Right cardiac atrium (tissue), 5 donors: ENCODE measurements around the gene ADGRL1. TPM values are rescaled to one million over a fixed set of nuclear protein-coding genes. Genes with fewer than 3 reads are reported as not detected.
"Not testable (repeated sequence)": the region's sequence is repeated elsewhere in the genome, so short reads cannot be mapped to it uniquely, and the experiment has no call there.

Source experiments
- ATAC-seq, 2 donors: fragments of 200-7000 bp; cut with Tn5 transposase; one replicate each; pipeline versions ENCODE4 v1.8.0 to v1.9.1; 2020; ENCODE audit warnings: moderate library complexity in 2 of 2, mild to moderate bottlenecking in 1 of 2
- DNase-seq, 3 donors: peaks; one replicate each; pipeline ENCODE4 v3.0.0-alpha.2; 2020
- H3K27ac ChIP-seq: one replicate; pipeline ENCODE4 v1.5.1; 2013; ENCODE audit warnings: mild to moderate bottlenecking, low read length, control low read depth, moderate library complexity
- H3K27me3 ChIP-seq: one replicate; pipeline ENCODE4 v1.6.1; 2013; ENCODE audit not compliant: control insufficient read depth, insufficient read depth
- H3K4me1 ChIP-seq: one replicate; pipeline ENCODE4 v1.6.1; 2013; ENCODE audit warnings: low read length; ENCODE audit not compliant: control insufficient read depth, insufficient read depth
- H3K4me3 ChIP-seq: one replicate; pipeline ENCODE4 v1.5.1; 2013; ENCODE audit warnings: low read length, control low read depth
- H3K9me3 ChIP-seq: one replicate; pipeline ENCODE4 v1.6.1; 2013; ENCODE audit warnings: low read length; ENCODE audit not compliant: control insufficient read depth
- WGBS: extraction: QIAGEN DNeasy Blood & Tissue Kit; methylation state at CpG from one replicate; pipeline ENCODE4 v1.1.7; 2013; 5-methylcytosine and 5-hydroxymethylcytosine counted together
- intact Hi-C, 4 donors: fragments of 100-400 bp; cut with DNase I; formaldehyde crosslinking; loops; one replicate each; pipeline versions ENCODE4 v1.11.0 to v1.14.0; 2022 to 2023
- polyA plus RNA-seq: library from polyadenylated mRNA; stranded (reverse); fragments of 200-250 nt; gene quantifications from one replicate; pipeline ENCODE4 v1.2.3, GENCODE V29; 2013
- total RNA-seq, 4 donors: library from RNA; stranded (reverse); fragmentation: NEBNext Ultra II Directional; extraction: Animal tissue kit (Norgen Biotek cat#: 25700); gene quantifications; one replicate each; pipeline ENCODE4 v1.2.1, GENCODE V29; 2021
- donor health status: healthy with polysubstance abuse.
- donor health status: DM: no; HTN: yes; CAD: no.
- donor health status: DM: no; HTN: no; CAD: no.
- donor health status: DM: no; HTN: yes; CAD: no; lungs with severe emphysema.
- donor health status: DM: yes; HTN: yes; CAD: no.

The ADGRL1 gene
- total and polyA plus RNA-seq, 5 donors: 20.1 to 36.9 (median 33.6) TPM

- 8% methylated on average over 38 of the region's 38 CpGs for WGBS
- H3K27me3 ChIP-seq, H3K4me1 ChIP-seq, H3K9me3 ChIP-seq, H3K27ac ChIP-seq, intact Hi-C loops: not testable (repeated sequence)
- H3K4me3 ChIP-seq: peak overlapping the region; percentile 63
- ATAC-seq: peak; percentile 19 to 35
- peak; percentile 28 to 72 (median 70) for DNase-seq
These were observed 41.8 kb upstream of the ADGRL1 start for GRCh38 chr19:14247548-14248471.

GRCh38 chr19:14247205-14247547, 41.2 kb upstream of the ADGRL1 start:
- H3K4me1 ChIP-seq, ATAC-seq, DNase-seq, H3K27ac ChIP-seq, H3K27me3 ChIP-seq, H3K4me3 ChIP-seq, intact Hi-C loops, H3K9me3 ChIP-seq: not testable (repeated sequence)
- WGBS: 64% methylated on average over 6 of the region's 6 CpGs

- ATAC-seq, H3K27me3 ChIP-seq, H3K9me3 ChIP-seq, DNase-seq, H3K27ac ChIP-seq, H3K4me1 ChIP-seq, intact Hi-C loops, H3K4me3 ChIP-seq: not testable (repeated sequence)
- 77% methylated on average over 5 of the region's 5 CpGs for WGBS
These were observed 38.4 kb upstream of the ADGRL1 start for GRCh38 chr19:14244393-14244792.

- intact Hi-C loops, H3K9me3 ChIP-seq, DNase-seq, ATAC-seq, H3K4me1 ChIP-seq, H3K4me3 ChIP-seq, H3K27me3 ChIP-seq, H3K27ac ChIP-seq: not testable (repeated sequence)
- WGBS: 89% methylated on average over 12 of the region's 12 CpGs
These were observed 37.7 kb upstream of the ADGRL1 start for GRCh38 chr19:14243718-14244117.

GRCh38 chr19:14237014-14237941, 31.3 kb upstream of the ADGRL1 start:
- no peak overlapping the region for H3K27ac ChIP-seq
- 82% methylated on average over 5 of the region's 5 CpGs for WGBS
- no peak for DNase-seq
- H3K27me3 ChIP-seq: no peaks in the 10 kb centered on the region
- no peak overlapping the region for H3K4me3 ChIP-seq
- intact Hi-C loops: no loop called here
- H3K9me3 ChIP-seq: peaks cover 2% of the 10 kb centered on the region
- H3K4me1 ChIP-seq: no peaks in the 10 kb centered on the region
- no peak for ATAC-seq

GRCh38 chr19:14232945-14233344, 27.0 kb upstream of the ADGRL1 start:
- ATAC-seq, intact Hi-C loops, H3K27ac ChIP-seq, H3K27me3 ChIP-seq, DNase-seq, H3K9me3 ChIP-seq, H3K4me3 ChIP-seq, H3K4me1 ChIP-seq: not testable (repeated sequence)
- WGBS: 92% methylated on average over 4 of the region's 4 CpGs

- H3K9me3 ChIP-seq, H3K27ac ChIP-seq, H3K4me1 ChIP-seq, H3K27me3 ChIP-seq, H3K4me3 ChIP-seq, DNase-seq, intact Hi-C loops: not testable (repeated sequence)
- 35% methylated on average over 15 of the region's 17 CpGs for WGBS
- ATAC-seq: peak; percentile 19 to 52
These were observed 22.6 kb upstream of the ADGRL1 start for GRCh38 chr19:14228446-14229071.

- ATAC-seq, H3K4me1 ChIP-seq, H3K9me3 ChIP-seq, intact Hi-C loops, DNase-seq, H3K27me3 ChIP-seq, H3K4me3 ChIP-seq, H3K27ac ChIP-seq: not testable (repeated sequence)
- 84% methylated on average over 6 of the region's 6 CpGs for WGBS
These were observed 20.5 kb upstream of the ADGRL1 start for GRCh38 chr19:14226498-14226897.

GRCh38 chr19:14222886-14223285, 16.9 kb upstream of the ADGRL1 start:
- Histone ChIP-seq H3K27me3 (no peaks in the 10 kb centered on the region), H3K9me3 (no peaks in the 10 kb centered on the region), H3K27ac (no peak overlapping the region), H3K4me3 (no peak overlapping the region), H3K4me1 (no peaks in the 10 kb centered on the region)
- 89% methylated on average over 16 of the region's 16 CpGs for WGBS
- ATAC-seq (no peak), DNase-seq (no peak)
- intact Hi-C loops: no loop called here

- DNase-seq: peak in 2 of 3 donors; percentile 54 to 69
These were observed 15.4 kb upstream of the ADGRL1 start for GRCh38 chr19:14221345-14221744.

More at GRCh38 chr19:14221345-14221744, 15.4 kb upstream of the ADGRL1 start:
- intact Hi-C loops, H3K27ac ChIP-seq, H3K4me1 ChIP-seq, H3K9me3 ChIP-seq, H3K4me3 ChIP-seq, H3K27me3 ChIP-seq: not testable (repeated sequence)
- ATAC-seq: peak; percentile 43 to 47
- 3% methylated on average over 19 of the region's 19 CpGs for WGBS
